Measurements from ENCODE around the gene BPIFB4.

The BPIFB4 gene

GRCh38 chr20:33079259-33079658, at the start of gene BPIFB4:
Gene BPIFB4, plus strand, starts transcription at chr20:33079643. Its CDS starts 1,884 bp downstream, at chr20:33081527.
- Histone ChIP-seq H3K4me1 (ENCODE audit: control insufficient read depth, insufficient read depth, low read length) (no peaks in the 10 kb centered on the region), H3K36me3 (ENCODE audit: control insufficient read depth in 2 of 2, insufficient read depth in 2 of 2, low read length in 2 of 2) (no peaks in the 10 kb centered on the region), H3K27me3 (ENCODE audit: control insufficient read depth in 1 of 2, insufficient read depth in 2 of 2, low read length in 2 of 2) (peaks cover 3 to 9% of the 10 kb centered on the region in 2 donors), H3K27ac (ENCODE audit: low read length) (no peak within 1 kb of the TSS), H3K9me3 (ENCODE audit: control insufficient read depth in 2 of 2, low read length in 2 of 2) (no peaks in the 10 kb centered on the region), H3K4me3 (ENCODE audit: low read length in 2 of 2) (no peak within 1 kb of the TSS), H3K9ac (ENCODE audit: low read length in 2 of 2) (no peak within 1 kb of the TSS)

GRCh38 chr20:33030076-33030475, 49.4 kb upstream of the BPIFB4 start:
- Histone ChIP-seq H3K9me3 (ENCODE audit: control insufficient read depth in 2 of 2, low read length in 2 of 2) (peaks cover 2 to 5% of the 10 kb centered on the region in 2 donors), H3K27ac (ENCODE audit: low read length) (no peak overlapping the region), H3K36me3 (ENCODE audit: control insufficient read depth in 2 of 2, insufficient read depth in 2 of 2, low read length in 2 of 2) (no peaks in the 10 kb centered on the region)

GRCh38 chr20:33030569-33030968, 48.9 kb upstream of the BPIFB4 start:
- Histone ChIP-seq H3K36me3 (ENCODE audit: control insufficient read depth in 2 of 2, insufficient read depth in 2 of 2, low read length in 2 of 2) (no peaks in the 10 kb centered on the region), H3K4me1 (ENCODE audit: control insufficient read depth, insufficient read depth, low read length) (no peaks in the 10 kb centered on the region), H3K9ac (ENCODE audit: low read length in 2 of 2) (no peak overlapping the region), H3K9me3 (ENCODE audit: control insufficient read depth in 2 of 2, low read length in 2 of 2) (peaks cover 2 to 5% of the 10 kb centered on the region in 2 donors), H3K27ac (ENCODE audit: low read length) (no peak overlapping the region), H3K27me3 (ENCODE audit: control insufficient read depth in 1 of 2, insufficient read depth in 2 of 2, low read length in 2 of 2) (peaks cover 0 to 2% of the 10 kb centered on the region in 2 donors), H3K4me3 (ENCODE audit: low read length in 2 of 2) (no peak overlapping the region)

More at GRCh38 chr20:33030076-33030475, 49.4 kb upstream of the BPIFB4 start:
- Histone ChIP-seq H3K9ac (ENCODE audit: low read length in 2 of 2) (no peak overlapping the region), H3K4me3 (ENCODE audit: low read length in 2 of 2) (no peak overlapping the region), H3K27me3 (ENCODE audit: control insufficient read depth in 1 of 2, insufficient read depth in 2 of 2, low read length in 2 of 2) (peaks cover 0 to 2% of the 10 kb centered on the region in 2 donors), H3K4me1 (ENCODE audit: control insufficient read depth, insufficient read depth, low read length) (no peaks in the 10 kb centered on the region)

- Histone ChIP-seq H3K27me3 (ENCODE audit: control insufficient read depth in 1 of 2, insufficient read depth in 2 of 2, low read length in 2 of 2) (peaks cover 0 to 2% of the 10 kb centered on the region in 2 donors), H3K9me3 (ENCODE audit: control insufficient read depth in 2 of 2, low read length in 2 of 2) (peaks cover 2 to 5% of the 10 kb centered on the region in 2 donors)
These were observed 47.9 kb upstream of the BPIFB4 start, which contains the start of gene BPIFB6 for GRCh38 chr20:33031531-33031930. Gene BPIFB6, plus strand, starts transcription at chr20:33031648. Its CDS starts 0 bp downstream, at chr20:33031648.

GRCh38 chr20:33032555-33032954, 46.9 kb upstream of the BPIFB4 start:
- Histone ChIP-seq H3K4me3 (ENCODE audit: low read length in 2 of 2) (no peak overlapping the region), H3K27me3 (ENCODE audit: control insufficient read depth in 1 of 2, insufficient read depth in 2 of 2, low read length in 2 of 2) (peaks cover 0 to 2% of the 10 kb centered on the region in 2 donors), H3K36me3 (ENCODE audit: control insufficient read depth in 2 of 2, insufficient read depth in 2 of 2, low read length in 2 of 2) (no peaks in the 10 kb centered on the region), H3K4me1 (ENCODE audit: control insufficient read depth, insufficient read depth, low read length) (no peaks in the 10 kb centered on the region), H3K9ac (ENCODE audit: low read length in 2 of 2) (no peak overlapping the region), H3K9me3 (ENCODE audit: control insufficient read depth in 2 of 2, low read length in 2 of 2) (peaks cover 2 to 5% of the 10 kb centered on the region in 2 donors), H3K27ac (ENCODE audit: low read length) (no peak overlapping the region)

More at GRCh38 chr20:33031531-33031930, 47.9 kb upstream of the BPIFB4 start, which contains the start of gene BPIFB6:
- Histone ChIP-seq H3K4me3 (ENCODE audit: low read length in 2 of 2) (no peak within 1 kb of the TSS), H3K4me1 (ENCODE audit: control insufficient read depth, insufficient read depth, low read length) (no peaks in the 10 kb centered on the region), H3K9ac (ENCODE audit: low read length in 2 of 2) (no peak within 1 kb of the TSS), H3K27ac (ENCODE audit: low read length) (no peak within 1 kb of the TSS), H3K36me3 (ENCODE audit: control insufficient read depth in 2 of 2, insufficient read depth in 2 of 2, low read length in 2 of 2) (no peaks in the 10 kb centered on the region)

- Histone ChIP-seq H3K4me1 (ENCODE audit: control insufficient read depth, insufficient read depth, low read length) (no peaks in the 10 kb centered on the region), H3K27ac (ENCODE audit: low read length) (no peak overlapping the region), H3K27me3 (ENCODE audit: control insufficient read depth in 1 of 2, insufficient read depth in 2 of 2, low read length in 2 of 2) (peaks cover 0 to 2% of the 10 kb centered on the region in 2 donors), H3K4me3 (ENCODE audit: low read length in 2 of 2) (no peak overlapping the region), H3K36me3 (ENCODE audit: control insufficient read depth in 2 of 2, insufficient read depth in 2 of 2, low read length in 2 of 2) (no peaks in the 10 kb centered on the region), H3K9ac (ENCODE audit: low read length in 2 of 2) (no peak overlapping the region), H3K9me3 (ENCODE audit: control insufficient read depth in 2 of 2, low read length in 2 of 2) (peaks cover 2 to 5% of the 10 kb centered on the region in 2 donors)
These were observed 46.1 kb upstream of the BPIFB4 start for GRCh38 chr20:33033381-33033780.

- H3K4me3 ChIP-seq (ENCODE audit: low read length in 2 of 2): no peak overlapping the region
- peaks cover 2 to 5% of the 10 kb centered on the region in 2 donors for H3K9me3 ChIP-seq (ENCODE audit: control insufficient read depth in 2 of 2, low read length in 2 of 2)
- no peak overlapping the region for H3K9ac ChIP-seq (ENCODE audit: low read length in 2 of 2)
- no peaks in the 10 kb centered on the region for H3K4me1 ChIP-seq (ENCODE audit: control insufficient read depth, insufficient read depth, low read length)
- no peaks in the 10 kb centered on the region for H3K36me3 ChIP-seq (ENCODE audit: control insufficient read depth in 2 of 2, insufficient read depth in 2 of 2, low read length in 2 of 2)
- peaks cover 0 to 2% of the 10 kb centered on the region in 2 donors for H3K27me3 ChIP-seq (ENCODE audit: control insufficient read depth in 1 of 2, insufficient read depth in 2 of 2, low read length in 2 of 2)
- H3K27ac ChIP-seq (ENCODE audit: low read length): no peak overlapping the region
These were observed 45.3 kb upstream of the BPIFB4 start for GRCh38 chr20:33034115-33034514.

- Histone ChIP-seq H3K4me1 (ENCODE audit: control insufficient read depth, insufficient read depth, low read length) (no peaks in the 10 kb centered on the region), H3K27ac (ENCODE audit: low read length) (no peak overlapping the region)
These were observed 44.4 kb upstream of the BPIFB4 start for GRCh38 chr20:33034901-33035492.

GRCh38 chr20:33037456-33037855, 42.0 kb upstream of the BPIFB4 start:
- Histone ChIP-seq H3K27me3 (ENCODE audit: control insufficient read depth in 1 of 2, insufficient read depth in 2 of 2, low read length in 2 of 2) (no peaks in the 10 kb centered on the region), H3K4me1 (ENCODE audit: control insufficient read depth, insufficient read depth, low read length) (no peaks in the 10 kb centered on the region), H3K9ac (ENCODE audit: low read length in 2 of 2) (no peak overlapping the region), H3K27ac (ENCODE audit: low read length) (no peak overlapping the region), H3K9me3 (ENCODE audit: control insufficient read depth in 2 of 2, low read length in 2 of 2) (peaks cover 2 to 5% of the 10 kb centered on the region in 2 donors), H3K4me3 (ENCODE audit: low read length in 2 of 2) (no peak overlapping the region), H3K36me3 (ENCODE audit: control insufficient read depth in 2 of 2, insufficient read depth in 2 of 2, low read length in 2 of 2) (no peaks in the 10 kb centered on the region)

More at GRCh38 chr20:33034901-33035492, 44.4 kb upstream of the BPIFB4 start:
- no peaks in the 10 kb centered on the region for H3K36me3 ChIP-seq (ENCODE audit: control insufficient read depth in 2 of 2, insufficient read depth in 2 of 2, low read length in 2 of 2)
- no peak overlapping the region for H3K4me3 ChIP-seq (ENCODE audit: low read length in 2 of 2)
- H3K9me3 ChIP-seq (ENCODE audit: control insufficient read depth in 2 of 2, low read length in 2 of 2): peaks cover 2 to 5% of the 10 kb centered on the region in 2 donors
- H3K9ac ChIP-seq (ENCODE audit: low read length in 2 of 2): no peak overlapping the region
- H3K27me3 ChIP-seq (ENCODE audit: control insufficient read depth in 1 of 2, insufficient read depth in 2 of 2, low read length in 2 of 2): peaks cover 0 to 2% of the 10 kb centered on the region in 2 donors

GRCh38 chr20:33038243-33038642, 41.2 kb upstream of the BPIFB4 start:
- Histone ChIP-seq H3K4me1 (ENCODE audit: control insufficient read depth, insufficient read depth, low read length) (no peaks in the 10 kb centered on the region), H3K4me3 (ENCODE audit: low read length in 2 of 2) (no peak overlapping the region), H3K9me3 (ENCODE audit: control insufficient read depth in 2 of 2, low read length in 2 of 2) (peaks cover 2 to 5% of the 10 kb centered on the region in 2 donors), H3K36me3 (ENCODE audit: control insufficient read depth in 2 of 2, insufficient read depth in 2 of 2, low read length in 2 of 2) (no peaks in the 10 kb centered on the region), H3K27ac (ENCODE audit: low read length) (no peak overlapping the region), H3K27me3 (ENCODE audit: control insufficient read depth in 1 of 2, insufficient read depth in 2 of 2, low read length in 2 of 2) (no peaks in the 10 kb centered on the region), H3K9ac (ENCODE audit: low read length in 2 of 2) (no peak overlapping the region)

- no peaks in the 10 kb centered on the region for H3K27me3 ChIP-seq (ENCODE audit: control insufficient read depth in 1 of 2, insufficient read depth in 2 of 2, low read length in 2 of 2)
- H3K4me1 ChIP-seq (ENCODE audit: control insufficient read depth, insufficient read depth, low read length): no peaks in the 10 kb centered on the region
- H3K27ac ChIP-seq (ENCODE audit: low read length): no peak overlapping the region
- H3K9me3 ChIP-seq (ENCODE audit: control insufficient read depth in 2 of 2, low read length in 2 of 2): peaks cover 0 to 11% of the 10 kb centered on the region in 2 donors
- no peak overlapping the region for H3K4me3 ChIP-seq (ENCODE audit: low read length in 2 of 2)
- no peaks in the 10 kb centered on the region for H3K36me3 ChIP-seq (ENCODE audit: control insufficient read depth in 2 of 2, insufficient read depth in 2 of 2, low read length in 2 of 2)
- no peak overlapping the region for H3K9ac ChIP-seq (ENCODE audit: low read length in 2 of 2)
These were observed 37.0 kb upstream of the BPIFB4 start for GRCh38 chr20:33042430-33042829.
